ENCODE results near the gene FOXR1. TPM values are rescaled to one million over a fixed set of nuclear protein-coding genes. Genes with fewer than 3 reads are reported as not detected.

Gene FOXR1
- total RNA-seq, 2 donors from 2014 or later: not detected

Small RNA genes within 50 kb of the gene (microRNA-seq; reads per million reads assigned to microRNA genes)
- gene MIR3656: 0.53 to 6.8 reads per million in 2 donors

Other genes with a start within 250 kb of the FOXR1 start
- 100 to 1,000 TPM in 1 of 2 donors, 10 to 100 TPM in 1; 96.3 to 100 TPM for gene DDX6, start 180.6 kb upstream of the FOXR1 start, total RNA-seq
- under 1 TPM; 0.12 to 0.39 TPM for gene CXCR5, start 87.9 kb upstream of the FOXR1 start, total RNA-seq
- 10 to 100 TPM; 36.4 to 36.5 TPM for gene BCL9L, start 45.8 kb upstream of the FOXR1 start, total RNA-seq
- not detected for gene UPK2, start 15.5 kb upstream of the FOXR1 start, total RNA-seq
- gene CENATAC, start 26.4 kb downstream of the FOXR1 start, total RNA-seq: 10 to 100 TPM; 22.7 to 28.5 TPM
- gene RPS25, start 46.6 kb downstream of the FOXR1 start, total RNA-seq: 100 to 1,000 TPM; 652 to 750 TPM
- gene TRAPPC4, start 47.0 kb downstream of the FOXR1 start, total RNA-seq: 10 to 100 TPM; 65.1 to 72.8 TPM
- gene SLC37A4, start 59.1 kb downstream of the FOXR1 start, total RNA-seq: 10 to 100 TPM; 43.0 to 59.9 TPM
- 100 to 1,000 TPM; 107 to 138 TPM for gene HYOU1, start 85.4 kb downstream of the FOXR1 start, total RNA-seq
- 10 to 100 TPM; 20.7 to 24.1 TPM for gene VPS11, start 96.1 kb downstream of the FOXR1 start, total RNA-seq
- gene HMBS, start 113.1 kb downstream of the FOXR1 start, total RNA-seq: 10 to 100 TPM; 16.1 to 26.1 TPM
- gene DPAGT1, start 130.1 kb downstream of the FOXR1 start, total RNA-seq: 10 to 100 TPM; 32.4 to 50.3 TPM
- gene C2CD2L, start 135.6 kb downstream of the FOXR1 start, total RNA-seq: 10 to 100 TPM; 26.6 to 43.7 TPM
- 10 to 100 TPM; 34.9 to 35.7 TPM for gene HINFP, start 149.8 kb downstream of the FOXR1 start, total RNA-seq
- not detected for gene ABCG4, start 177.3 kb downstream of the FOXR1 start, total RNA-seq
- 10 to 100 TPM; 14.8 to 17.9 TPM for gene NLRX1, start 197.0 kb downstream of the FOXR1 start, total RNA-seq
- gene NHERF4, start 213.7 kb downstream of the FOXR1 start, total RNA-seq: 10 to 100 TPM; 63.6 to 85.0 TPM
- gene CBL, start 234.6 kb downstream of the FOXR1 start, total RNA-seq: 10 to 100 TPM; 12.4 to 14.1 TPM